Stomach (tissue), 9 donors: ENCODE data around the gene HSPA12B. TPM values are rescaled to one million over a fixed set of nuclear protein-coding genes. Genes with fewer than 3 reads are reported as not detected.

ENCODE experiments used
- DNase-seq, 2 donors: peaks; one replicate each; pipeline versions ENCODE4 v3.0.0 to v3.0.0-alpha.2; 2013 to 2019
- H3K27ac ChIP-seq, 5 donors: fragments of 200-600 bp in 4 of 5; sonication (generic) in 4 of 5; one replicate each; pipeline ENCODE4 v1.5.1; 2013 to 2019; ENCODE audit warnings: mild to moderate bottlenecking in 1 of 5, moderate library complexity in 1 of 5
- H3K27me3 ChIP-seq, 3 donors: fragments of 200-600 bp; sonication (generic); one replicate each; pipeline ENCODE4 v1.5.1; 2017 to 2019; ENCODE audit warnings: mixed run types in 1 of 3
- H3K36me3 ChIP-seq, 4 donors: fragments of 200-600 bp; sonication (generic); 1 replicate in 3 of 4; 2 replicates in 1 of 4; pipeline ENCODE4 v1.5.1; 2016 to 2019
- H3K4me1 ChIP-seq, 4 donors: fragments of 200-600 bp; sonication (generic); one replicate each; pipeline ENCODE4 v1.5.1; 2016 to 2019
- H3K4me3 ChIP-seq, 4 donors: fragments of 200-600 bp; sonication (generic) in 3 of 4; one replicate each; pipeline ENCODE4 v1.5.1; 2016 to 2019; ENCODE audit warnings: mild to moderate bottlenecking in 1 of 4
- H3K9me3 ChIP-seq, 4 donors: fragments of 200-600 bp; sonication (generic); one replicate each; pipeline ENCODE4 v1.5.1; 2016 to 2019
- CTCF ChIP-seq, 7 experiments: fragments of 450-650 bp in 4 of 7; fragments of 200-600 bp in 3 of 7; sonication (generic) in 3 of 7; IDR thresholded peaks; one replicate each; pipeline ENCODE4 v1.5.1; 2016 to 2019; ENCODE audit warnings: antibody characterized with exemption in 7 of 7, control low read depth in 2 of 7, mild to moderate bottlenecking in 1 of 7
- EP300 ChIP-seq: sonication (generic); formaldehyde crosslinking; IDR thresholded peaks from one replicate; pipeline ENCODE4 v1.6.1; 2017; ENCODE audit warnings: antibody characterized with exemption
- POLR2A ChIP-seq, 4 donors: fragments of 450-650 bp; IDR thresholded peaks; one replicate each; pipeline ENCODE4 v1.6.1; 2016; ENCODE audit warnings: antibody characterized with exemption in 4 of 4, control low read depth in 2 of 4, mild to moderate bottlenecking in 1 of 4, moderate library complexity in 1 of 4
- POLR2AphosphoS5 ChIP-seq, 3 donors: sonication (generic); formaldehyde crosslinking; IDR thresholded peaks; one replicate each; pipeline ENCODE4 v1.6.1; 2016; ENCODE audit warnings: antibody characterized with exemption in 3 of 3
- WGBS, 5 donors: extraction: QIAGEN DNeasy Blood & Tissue Kit in 3 of 5; methylation state at CpG; one replicate each; pipeline versions ENCODE4 v1.1.5 to v1.1.7; 2013 to 2018; 5-methylcytosine and 5-hydroxymethylcytosine counted together
- intact Hi-C: fragments of 100-400 bp; cut with DNase I; formaldehyde crosslinking; loops from one replicate; pipeline ENCODE4 v1.15.1; 2023; ENCODE audit warnings: low total_unique reads
- polyA plus RNA-seq, 3 donors: library from polyadenylated mRNA; stranded (reverse); fragments of 200-250 nt; gene quantifications; one replicate each; pipeline ENCODE4 v1.2.3, GENCODE V29; 2013
- total RNA-seq, 5 donors: library from RNA; depleted of rRNA; stranded (reverse); fragments of >200 nt; gene quantifications; one replicate each; pipeline versions ENCODE4 v1.1.0 to v1.2.3, GENCODE V29; 2014 to 2016
- donor health status: healthy with polysubstance abuse.
- donor health status: Bipolar disorder and iron deficiency.
- donor health status: healthy.

Gene HSPA12B
- total and polyA plus RNA-seq, 8 donors = 0.87 to 14.3 (median 4.5) TPM

GRCh38 chr20:3727401-3728021, 5.0 kb upstream of the HSPA12B start:
- no peaks in the 10 kb centered on the region for H3K36me3 ChIP-seq
- DNase-seq = peak in 1 of 2 donors; percentile 64
- no peaks in the 10 kb centered on the region for H3K9me3 ChIP-seq
- H3K4me3 ChIP-seq = no peak overlapping the region
- peaks cover 0 to 66% (median 10%) of the 10 kb centered on the region in 3 donors for H3K27me3 ChIP-seq
- intact Hi-C loops = no loop called here
- H3K4me1 ChIP-seq = peaks cover 0 to 13% (median 2%) of the 10 kb centered on the region in 4 donors
- TF ChIP-seq CTCF (IDR thresholded peaks at IDR 0.05) (no peak), EP300 (no peak), POLR2AphosphoS5 (IDR thresholded peaks at IDR 0.05) (no peak), POLR2A (IDR thresholded peaks at IDR 0.05) (no peak)
- H3K27ac ChIP-seq = peak overlapping the region in 3 of 5 donors; percentile 2 to 77 (median 23)
- 32 to 43% (median 36%) methylated on average over 11 of the region's 11 CpGs for WGBS, 5 donors

- 80 to 88% (median 83%) methylated on average over 5 of the region's 5 CpGs for WGBS, 5 donors
- H3K4me1 ChIP-seq = peaks cover 0 to 16% (median 4%) of the 10 kb centered on the region in 4 donors
- H3K36me3 ChIP-seq = no peaks in the 10 kb centered on the region
- H3K4me3 ChIP-seq = no peak overlapping the region
- no peaks in the 10 kb centered on the region for H3K9me3 ChIP-seq
- peak in 1 of 2 donors; percentile 4 for DNase-seq
- intact Hi-C loops = no loop called here
- peaks cover 0 to 74% (median 18%) of the 10 kb centered on the region in 3 donors for H3K27me3 ChIP-seq
- no peak for TF ChIP-seq POLR2A (IDR thresholded peaks at IDR 0.05)
- no peak overlapping the region for H3K27ac ChIP-seq
These were observed 4.1 kb upstream of the HSPA12B start for GRCh38 chr20:3728354-3728753.

GRCh38 chr20:3728876-3729275, 3.6 kb upstream of the HSPA12B start:
- Histone ChIP-seq H3K4me1 (peaks cover 0 to 19% (median 6%) of the 10 kb centered on the region in 4 donors), H3K36me3 (no peaks in the 10 kb centered on the region), H3K9me3 (no peaks in the 10 kb centered on the region), H3K27me3 (peaks cover 0 to 80% (median 21%) of the 10 kb centered on the region in 3 donors), H3K27ac (no peak overlapping the region), H3K4me3 (no peak overlapping the region)
- TF ChIP-seq CTCF (IDR thresholded peaks at IDR 0.05) = no peak
- no peak for TF ChIP-seq POLR2A (IDR thresholded peaks at IDR 0.05)
- no peak for TF ChIP-seq POLR2AphosphoS5 (IDR thresholded peaks at IDR 0.05)
- no peak for TF ChIP-seq EP300
- 80 to 92% (median 88%) methylated on average over 2 to 3 of the region's 3 CpGs; no CpG with 5 or more reads in 1 of the 5 donors for WGBS, 5 donors
- DNase-seq = peak in 1 of 2 donors; percentile 5
- intact Hi-C loops = no loop called here

- no peak for DNase-seq
- no peak for TF ChIP-seq POLR2AphosphoS5 (IDR thresholded peaks at IDR 0.05)
- TF ChIP-seq EP300 = no peak
- no peak for TF ChIP-seq POLR2A (IDR thresholded peaks at IDR 0.05)
- TF ChIP-seq CTCF (IDR thresholded peaks at IDR 0.05) = no peak
- no peak overlapping the region for H3K27ac ChIP-seq
- intact Hi-C loops = no loop called here
- H3K4me1 ChIP-seq = peaks cover 0 to 24% (median 9%) of the 10 kb centered on the region in 4 donors
- 67 to 94% (median 89%) methylated on average over 2 to 6 of the region's 6 CpGs for WGBS, 5 donors
- H3K9me3 ChIP-seq = no peaks in the 10 kb centered on the region
- H3K36me3 ChIP-seq = no peaks in the 10 kb centered on the region
- H3K4me3 ChIP-seq = no peak overlapping the region
- H3K27me3 ChIP-seq = peaks cover 0 to 83% (median 21%) of the 10 kb centered on the region in 3 donors
These were observed 3.1 kb upstream of the HSPA12B start for GRCh38 chr20:3729378-3729777.
